ENCODE results near the gene TPCN2. TPM values are rescaled to one million over a fixed set of nuclear protein-coding genes. Genes with fewer than 3 reads are reported as not detected.

Gene TPCN2
- total and polyA plus RNA-seq, 2 of the 8 experiments (the other 6 are each of a cell fraction or from before 2014, with no cell fraction given), result 9.7 to 18.6 TPM

GRCh38 chr11:69110451-69110850 lies 61.7 kb downstream of the TPCN2 start (continued):
- no peak for TF ChIP-seq TBP (IDR thresholded peaks at IDR 0.05; ENCODE audit: low read depth, low read length)
- no peak for TF ChIP-seq EZH2 (IDR thresholded peaks at IDR 0.05; ENCODE audit: low read depth, low read length, severe bottlenecking)
- no peak for TF ChIP-seq FOSL1 (IDR thresholded peaks at IDR 0.05; ENCODE audit: insufficient read depth, low read depth, low read length)
- TF ChIP-seq USF2 (IDR thresholded peaks at IDR 0.05; ENCODE audit: low read length), result no peak
